Activated CD4-positive, alpha-beta T cell treated with anti-CD3 and anti-CD28 coated beads for 36 hours (primary cell): ENCODE measurements around the gene MVB12B. TPM values are rescaled to one million over a fixed set of nuclear protein-coding genes. Genes with fewer than 3 reads are reported as not detected.
"Not testable (repeated sequence)": the region's sequence is repeated elsewhere in the genome, so short reads cannot be mapped to it uniquely, and the experiment has no call there.

Experiments used
- ATAC-seq: fragments of 200-7000 bp; cut with Tn5 transposase; one replicate; pipeline ENCODE4 v1.10.0; 2021; ENCODE audit warnings: mild to moderate bottlenecking, moderate library complexity
- CTCF ChIA-PET: fragments of 350-600 bp; sonication (Branson Sonifier 250); formaldehyde crosslinking; loops from one replicate; lab custom pipeline; 2021; ENCODE audit warnings: antibody characterized with exemption; lab: Charles Lee
- POLR2A ChIA-PET: fragments of 350-600 bp; sonication (Branson Sonifier 250); formaldehyde crosslinking; loops from one replicate; lab custom pipeline; 2021; ENCODE audit warnings: antibody characterized with exemption, inconsistent platforms; lab: Charles Lee
- DNase-seq: peaks from one replicate; pipeline ENCODE4 v3.0.0-alpha.2; 2020
- H3K27ac Mint-ChIP-seq: one replicate; pipeline ENCODE4 v1.8.0; 2021; ENCODE audit warnings: mixed read lengths
- H3K27me3 Mint-ChIP-seq: one replicate; pipeline ENCODE4 v1.8.0; 2021; ENCODE audit warnings: mixed read lengths
- H3K36me3 Mint-ChIP-seq: one replicate; pipeline ENCODE4 v1.8.0; 2021; ENCODE audit warnings: low read depth, mixed read lengths
- H3K4me1 Mint-ChIP-seq: one replicate; pipeline ENCODE4 v1.8.0; 2021; ENCODE audit warnings: mixed read lengths
- H3K4me3 Mint-ChIP-seq: one replicate; pipeline ENCODE4 v1.8.0; 2021; ENCODE audit warnings: mild to moderate bottlenecking, moderate library complexity, mixed read lengths
- H3K9me3 Mint-ChIP-seq: one replicate; pipeline ENCODE4 v1.8.0; 2021; ENCODE audit warnings: low read depth, mixed read lengths
- intact Hi-C, 2 experiments: fragments of 100-400 bp; cut with DNase I in 1 of 2; cut with micrococcal nuclease in 1 of 2; formaldehyde crosslinking; loops; one replicate each; pipeline versions ENCODE4 v1.14.2 to v1.15.1; 2022 to 2024; cut with DNase I, micrococcal nuclease
- total RNA-seq, 2 experiments: library from RNA; stranded (reverse); gene quantifications; one replicate each; pipeline ENCODE4 v1.2.3, GENCODE V29; 2021

Gene MVB12B
- total RNA-seq, 2 experiments from 2014 or later = 3.0 TPM

DNA sequence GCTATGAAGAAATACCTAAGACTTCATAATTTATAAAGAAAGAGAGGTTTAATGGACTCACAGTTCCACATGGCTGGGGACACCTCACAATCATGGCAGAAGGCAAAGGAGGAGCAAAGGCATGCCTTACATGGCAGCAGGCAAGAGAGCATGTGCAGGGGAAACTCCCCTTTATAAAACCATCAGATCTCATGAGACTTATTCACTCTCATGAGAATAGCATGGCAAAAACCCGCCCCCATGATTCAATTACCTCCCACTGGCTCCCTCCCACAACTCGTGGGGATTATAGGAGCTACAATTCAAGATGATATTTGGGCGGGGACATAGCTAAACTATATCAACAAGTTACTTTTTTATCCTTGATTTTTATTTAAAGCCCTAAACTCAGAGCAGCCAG lies 150.8 kb downstream of the MVB12B start:
- intact Hi-C loops = loop anchor here in 1 of 2 experiments (10.0 kb wide), 1 partner anchor 507 kb away; no protein-coding TSS in a partner anchor
- DNase-seq, H3K27ac Mint-ChIP-seq, H3K4me3 Mint-ChIP-seq, H3K9me3 Mint-ChIP-seq, H3K36me3 Mint-ChIP-seq, ATAC-seq, H3K27me3 Mint-ChIP-seq, CTCF ChIA-PET: not testable (repeated sequence)
- H3K4me1 Mint-ChIP-seq = peaks cover 15% of the 10 kb centered on the region
- POLR2A ChIA-PET = interaction anchor here (0.5 kb wide), 1 partner anchor 513 kb away, joined by 4 read pairs; no protein-coding TSS in a partner anchor

DNA sequence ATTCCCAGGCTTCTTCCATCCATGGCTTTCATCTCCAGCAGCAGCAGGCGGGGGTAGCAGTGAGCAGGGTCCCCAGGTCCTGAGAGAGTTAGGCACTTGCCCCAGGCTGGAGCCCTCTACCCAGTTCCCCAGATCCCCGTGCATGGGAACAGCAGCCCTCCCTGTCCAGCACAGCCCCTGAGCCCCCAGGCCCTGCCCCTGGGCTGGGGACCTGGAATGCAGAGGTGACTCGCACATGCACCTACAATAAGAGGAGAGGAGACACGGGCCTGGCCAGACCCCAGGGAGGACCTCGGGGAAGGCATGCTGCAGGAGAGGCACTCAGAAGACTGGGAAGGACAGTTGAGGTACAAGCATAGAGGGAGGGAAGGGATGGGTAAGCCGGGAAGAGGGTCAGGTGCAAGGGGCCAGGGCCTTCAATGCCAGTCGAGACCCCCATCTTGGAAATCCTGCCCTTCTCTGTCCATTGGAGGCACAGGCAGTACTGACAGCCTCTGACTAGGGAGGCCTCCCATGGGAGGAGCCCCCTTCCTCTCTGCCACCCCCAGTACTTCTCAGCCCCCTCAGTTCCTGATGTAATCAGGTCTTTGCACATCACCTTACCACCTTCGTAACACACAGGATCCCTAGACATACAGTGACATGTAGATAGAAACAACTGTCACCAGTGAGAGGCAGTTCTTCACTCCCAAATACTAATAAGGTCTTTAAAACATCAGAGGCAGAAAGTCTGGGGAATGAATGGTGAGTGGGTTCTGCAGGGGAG lies 151.8 kb downstream of the MVB12B start:
- H3K4me1 Mint-ChIP-seq = peaks cover 9% of the 10 kb centered on the region
- H3K4me3 Mint-ChIP-seq = no peak overlapping the region
- H3K9me3 Mint-ChIP-seq = no peaks in the 10 kb centered on the region
- ATAC-seq (no peak), DNase-seq (no peak)
- intact Hi-C loops = loop anchor here in 1 of 2 experiments (10.0 kb wide), 1 partner anchor 506 kb away; no protein-coding TSS in a partner anchor
- H3K27ac Mint-ChIP-seq = no peak overlapping the region
- peaks cover 3% of the 10 kb centered on the region for H3K36me3 Mint-ChIP-seq
- ChIA-PET CTCF (no interaction called here), POLR2A (no interaction called here)
- peaks cover 2% of the 10 kb centered on the region for H3K27me3 Mint-ChIP-seq

DNA sequence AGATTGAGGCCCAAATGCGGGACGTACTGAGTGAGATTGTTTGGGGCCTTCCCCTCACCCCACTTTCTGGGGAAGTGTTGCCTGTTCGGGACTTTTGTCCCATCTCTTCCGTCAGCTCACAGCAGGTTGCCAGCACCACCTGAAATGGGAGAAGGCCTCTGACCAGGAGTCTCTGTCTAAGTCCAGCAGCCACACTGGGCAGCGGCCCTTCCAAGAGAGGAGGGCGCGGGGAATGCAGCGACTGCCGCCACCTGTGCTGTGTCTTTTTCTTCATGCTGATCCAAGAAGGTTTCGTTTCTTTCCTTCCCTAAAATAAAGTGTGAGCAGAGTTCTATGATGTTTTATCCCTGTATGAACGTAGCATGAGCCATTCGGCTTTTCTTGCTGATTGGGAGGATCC lies 152.9 kb downstream of the MVB12B start:
- Mint-ChIP-seq H3K4me3 (no peak overlapping the region), H3K36me3 (peaks cover 3% of the 10 kb centered on the region), H3K27ac (no peak overlapping the region), H3K4me1 (peaks cover 11% of the 10 kb centered on the region), H3K27me3 (no peaks in the 10 kb centered on the region), H3K9me3 (no peaks in the 10 kb centered on the region)
- no peak for ATAC-seq
- intact Hi-C loops = loop anchor here in 1 of 2 experiments (10.0 kb wide), 1 partner anchor 505 kb away; no protein-coding TSS in a partner anchor
- CTCF ChIA-PET = no interaction called here
- DNase-seq = no peak
- POLR2A ChIA-PET = no interaction called here

DNA sequence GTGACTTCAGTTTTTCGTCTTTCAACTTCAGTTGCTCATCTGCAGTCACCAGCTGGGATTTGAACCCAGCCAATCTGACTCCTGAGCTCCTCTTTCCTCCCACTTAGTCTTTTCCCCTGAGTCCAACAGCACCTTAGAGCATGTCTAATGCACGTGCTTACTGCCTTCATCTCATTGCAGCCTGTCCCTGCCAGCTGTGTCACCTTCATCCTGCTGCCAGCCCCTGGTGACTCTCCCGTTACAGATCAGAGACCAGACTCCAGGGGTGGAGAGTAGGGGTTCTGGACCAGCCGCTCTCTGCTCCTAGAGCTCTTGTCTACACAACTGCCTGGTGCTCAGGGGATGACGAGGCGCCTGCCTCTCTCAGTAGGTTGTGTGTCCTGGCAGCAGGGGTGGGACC lies 154.2 kb downstream of the MVB12B start:
- no peak for DNase-seq
- no peak overlapping the region for H3K4me3 Mint-ChIP-seq
- ATAC-seq = no peak
- POLR2A ChIA-PET = no interaction called here
- CTCF ChIA-PET = interaction anchor here (1.5 to 2.7 kb wide), 2 partner anchors 11 to 82 kb away, joined by 3 to 26 read pairs; no protein-coding TSS in a partner anchor
- no peaks in the 10 kb centered on the region for H3K27me3 Mint-ChIP-seq
- intact Hi-C loops = no loop called here
- H3K27ac Mint-ChIP-seq = no peak overlapping the region
- peaks cover 11% of the 10 kb centered on the region for H3K4me1 Mint-ChIP-seq
- H3K9me3 Mint-ChIP-seq = no peaks in the 10 kb centered on the region
- H3K36me3 Mint-ChIP-seq = peaks cover 3% of the 10 kb centered on the region

DNA sequence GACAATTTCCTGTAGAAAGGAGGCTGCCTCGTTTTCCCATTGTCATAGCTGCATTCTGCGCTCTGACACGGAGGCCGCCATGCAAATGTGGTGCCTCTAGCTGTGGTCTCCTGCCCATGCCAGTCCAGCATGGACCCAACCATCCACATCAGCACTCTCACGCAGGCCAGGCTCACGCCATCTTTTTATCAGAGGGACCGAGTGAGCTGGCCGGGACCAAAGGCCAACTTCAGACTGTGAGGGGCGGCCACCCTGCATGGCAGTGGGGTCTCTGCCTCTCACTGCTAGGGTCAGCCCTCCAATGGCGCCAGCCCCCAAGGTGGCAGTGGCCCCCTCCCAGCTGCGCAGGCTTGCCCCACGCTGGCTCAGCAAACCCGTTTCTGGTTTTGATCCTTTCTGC lies 155.2 kb downstream of the MVB12B start:
- Mint-ChIP-seq H3K4me3 (no peak overlapping the region), H3K9me3 (no peaks in the 10 kb centered on the region), H3K27me3 (no peaks in the 10 kb centered on the region), H3K4me1 (peaks cover 11% of the 10 kb centered on the region), H3K27ac (no peak overlapping the region), H3K36me3 (peaks cover 3% of the 10 kb centered on the region)
- ChIA-PET CTCF (interaction anchor here (1.1 to 2.7 kb wide), 4 partner anchors 9 to 83 kb away, joined by 3 to 26 read pairs (median 4); no protein-coding TSS in a partner anchor), POLR2A (no interaction called here)
- no peak for ATAC-seq
- intact Hi-C loops = no loop called here
- DNase-seq = no peak

DNA sequence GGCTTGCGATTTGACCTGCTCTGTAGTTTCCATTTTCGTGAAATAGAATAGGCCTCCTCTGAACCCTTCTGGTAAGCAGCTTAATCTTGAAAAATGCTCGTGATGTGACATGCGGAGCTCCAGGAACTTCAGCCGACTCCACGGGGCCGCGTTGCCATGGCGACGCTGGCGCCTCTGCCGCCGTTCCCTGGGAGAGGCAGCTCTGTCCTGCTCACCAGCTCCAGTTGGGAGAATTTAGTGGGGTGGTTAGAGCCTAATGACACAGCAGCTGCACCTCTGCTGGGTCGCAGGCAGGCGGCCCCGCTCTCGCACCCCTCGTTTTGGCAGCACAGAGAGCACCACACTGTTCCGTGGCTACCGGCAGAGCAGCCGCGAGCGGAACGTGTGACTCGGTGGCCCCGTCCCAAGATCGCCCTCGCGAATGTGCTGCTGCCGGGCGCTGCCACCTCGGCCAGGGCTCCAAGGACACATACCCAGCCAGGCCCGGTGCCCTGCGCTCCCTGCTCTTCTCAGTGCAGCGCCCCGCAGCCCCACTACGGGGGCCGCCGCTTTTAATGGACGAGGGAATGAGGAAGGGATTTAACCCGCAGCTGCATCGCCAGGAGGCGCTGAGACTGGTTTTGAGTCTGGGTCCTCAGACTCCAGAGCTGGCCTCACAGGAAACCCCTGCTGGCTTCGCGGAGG lies 155.9 kb downstream of the MVB12B start:
- DNase-seq (no peak), ATAC-seq (no peak)
- Mint-ChIP-seq H3K9me3 (no peaks in the 10 kb centered on the region), H3K27ac (no peak overlapping the region), H3K27me3 (no peaks in the 10 kb centered on the region), H3K4me1 (peaks cover 11% of the 10 kb centered on the region), H3K4me3 (no peak overlapping the region), H3K36me3 (peaks cover 3% of the 10 kb centered on the region)
- intact Hi-C loops = no loop called here
- CTCF ChIA-PET = interaction anchor here (1.1 to 2.7 kb wide), 5 partner anchors 9 to 84 kb away, joined by 3 to 26 read pairs (median 5); no protein-coding TSS in a partner anchor
- POLR2A ChIA-PET = no interaction called here

DNA sequence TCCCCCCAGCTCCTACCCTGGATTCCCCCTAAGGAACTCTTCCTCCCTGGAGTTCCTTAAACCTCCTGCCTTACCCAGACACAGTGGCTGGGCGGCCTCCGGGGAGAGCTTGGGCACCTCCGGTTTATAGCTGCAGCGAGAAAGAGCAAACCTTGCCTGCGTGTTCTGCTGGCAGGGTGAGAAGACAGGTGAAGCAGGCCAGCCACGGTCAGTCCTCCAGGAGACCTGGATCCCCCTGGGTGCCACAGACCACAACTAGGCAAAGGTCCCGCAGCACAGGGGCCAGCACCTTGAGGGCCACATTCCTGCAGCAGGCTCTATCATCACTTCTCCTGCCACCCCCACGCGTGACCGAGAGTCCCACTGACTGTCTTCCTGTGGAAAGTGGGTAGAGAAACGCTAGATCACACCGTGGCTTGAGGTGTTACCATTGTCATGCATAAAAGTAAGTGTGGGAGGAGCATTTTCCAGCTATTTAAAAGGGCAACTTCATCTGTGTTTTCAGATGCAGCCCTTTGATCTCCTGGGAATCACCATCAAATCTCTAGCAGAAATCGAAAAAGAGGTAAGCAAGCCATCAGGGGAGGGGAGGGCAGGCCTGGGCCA lies 156.9 kb downstream of the MVB12B start:
- intact Hi-C loops = no loop called here
- Mint-ChIP-seq H3K36me3 (peaks cover 3% of the 10 kb centered on the region), H3K4me1 (peaks cover 11% of the 10 kb centered on the region), H3K27me3 (no peaks in the 10 kb centered on the region), H3K27ac (no peak overlapping the region), H3K4me3 (no peak overlapping the region), H3K9me3 (no peaks in the 10 kb centered on the region)
- ATAC-seq (no peak), DNase-seq (no peak)
- ChIA-PET POLR2A (no interaction called here), CTCF (interaction anchor here (0.6 to 1.2 kb wide), 3 partner anchors 16 to 94 kb away, joined by 3 to 5 read pairs (median 3); no protein-coding TSS in a partner anchor)

DNA sequence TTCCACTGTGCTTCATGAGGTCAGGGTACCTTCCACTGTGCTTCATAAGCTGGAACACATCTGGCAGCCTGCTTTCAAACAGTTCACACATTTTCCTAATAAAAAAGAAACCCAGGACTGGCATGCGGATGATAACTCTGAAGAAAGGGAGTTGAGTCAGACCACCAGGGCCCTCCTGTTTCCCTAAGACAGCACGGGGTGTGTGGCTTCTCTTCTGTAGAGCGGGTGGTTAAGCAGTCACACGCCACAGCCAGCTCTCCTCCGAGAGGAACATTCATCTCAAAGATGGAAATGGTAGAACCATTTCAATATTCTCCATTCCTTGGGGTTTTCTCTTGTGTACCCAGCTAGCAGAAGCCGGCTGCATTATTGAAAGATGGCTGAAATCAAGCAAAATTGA lies 159.0 kb downstream of the MVB12B start:
- no peaks in the 10 kb centered on the region for H3K27me3 Mint-ChIP-seq
- no peak overlapping the region for H3K27ac Mint-ChIP-seq
- ChIA-PET POLR2A (no interaction called here), CTCF (no interaction called here)
- H3K9me3 Mint-ChIP-seq = no peaks in the 10 kb centered on the region
- H3K36me3 Mint-ChIP-seq = peaks cover 3% of the 10 kb centered on the region
- no peak overlapping the region for H3K4me3 Mint-ChIP-seq
- intact Hi-C loops = no loop called here
- peaks cover 16% of the 10 kb centered on the region for H3K4me1 Mint-ChIP-seq
- ATAC-seq (no peak), DNase-seq (no peak)

DNA sequence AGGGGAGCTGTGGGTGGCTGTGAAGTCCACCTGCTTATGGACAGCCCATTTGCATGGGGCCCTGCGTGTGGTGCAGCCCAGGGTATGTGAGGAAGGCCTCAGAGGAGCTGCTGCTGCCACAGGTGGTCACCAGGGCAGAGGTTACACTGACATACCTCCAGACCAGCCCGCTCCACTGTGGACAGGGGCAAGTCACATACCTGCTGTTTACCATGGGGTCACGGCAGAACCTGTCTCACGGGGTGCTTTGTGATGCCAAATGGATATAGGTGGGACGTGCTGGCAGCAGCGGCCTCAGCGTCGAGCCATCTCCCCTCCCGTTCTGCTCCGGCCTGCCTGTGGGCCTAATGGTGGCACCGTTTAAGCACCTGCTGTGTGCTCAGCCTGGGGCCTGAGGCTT lies 159.6 kb downstream of the MVB12B start:
- Mint-ChIP-seq H3K4me3 (no peak overlapping the region), H3K27ac (no peak overlapping the region), H3K4me1 (peaks cover 21% of the 10 kb centered on the region), H3K27me3 (no peaks in the 10 kb centered on the region), H3K9me3 (no peaks in the 10 kb centered on the region), H3K36me3 (peaks cover under 1% of the 10 kb centered on the region)
- no peak for DNase-seq
- ATAC-seq = no peak
- intact Hi-C loops = no loop called here
- POLR2A ChIA-PET = no interaction called here
- CTCF ChIA-PET = no interaction called here

DNA sequence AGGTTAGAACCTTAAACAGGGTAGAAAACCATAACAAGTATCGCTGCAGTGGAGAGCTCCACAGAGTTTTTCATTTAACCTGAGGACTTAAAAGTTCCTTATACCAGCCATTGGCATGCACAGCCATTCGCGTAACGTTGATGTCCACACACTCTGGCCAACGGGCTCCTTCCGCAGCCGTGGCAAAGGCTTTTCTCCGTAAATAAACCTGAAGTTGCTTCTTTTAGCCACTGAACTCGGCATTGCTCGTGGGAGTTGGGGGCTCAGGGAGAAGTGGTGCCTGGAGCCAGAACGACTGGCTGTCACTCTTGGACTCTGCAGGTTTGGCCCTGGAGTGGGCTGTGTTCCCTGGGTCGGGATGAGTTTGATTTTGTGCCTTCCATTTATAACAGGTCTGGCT lies 161.2 kb downstream of the MVB12B start:
- ChIA-PET POLR2A (no interaction called here), CTCF (interaction anchor here (0.6 to 0.9 kb wide), 3 partner anchors 11 to 1719 kb away, joined by 3 read pairs; no protein-coding TSS in a partner anchor)
- Mint-ChIP-seq H3K36me3 (no peaks in the 10 kb centered on the region), H3K4me3 (no peak overlapping the region), H3K4me1 (peaks cover 21% of the 10 kb centered on the region), H3K27ac (no peak overlapping the region), H3K9me3 (no peaks in the 10 kb centered on the region), H3K27me3 (no peaks in the 10 kb centered on the region)
- ATAC-seq (no peak), DNase-seq (no peak)
- intact Hi-C loops = no loop called here

DNA sequence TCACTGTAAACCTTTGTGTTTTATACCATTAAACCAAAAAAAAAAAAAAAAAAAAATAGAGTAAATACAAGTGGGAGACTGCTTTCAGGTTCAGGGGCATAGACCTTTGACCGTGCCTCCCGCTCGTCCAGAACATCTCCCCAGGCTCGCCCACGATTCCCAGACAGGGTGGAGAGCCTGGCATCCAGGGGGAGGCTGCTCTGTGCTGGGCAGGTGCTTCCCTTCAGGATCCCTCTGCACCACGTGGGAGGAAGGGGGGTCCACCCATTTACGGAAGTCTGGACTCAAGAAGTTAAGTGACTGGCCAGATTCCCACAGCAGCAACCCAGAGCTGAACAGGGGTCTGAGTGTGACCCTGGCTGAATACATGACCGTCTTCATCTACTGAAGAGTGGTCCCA lies 161.7 kb downstream of the MVB12B start:
- Mint-ChIP-seq H3K27ac (no peak overlapping the region), H3K4me3 (no peak overlapping the region), H3K4me1 (peaks cover 20% of the 10 kb centered on the region), H3K27me3 (no peaks in the 10 kb centered on the region), H3K9me3 (no peaks in the 10 kb centered on the region), H3K36me3 (no peaks in the 10 kb centered on the region)
- CTCF ChIA-PET = no interaction called here
- POLR2A ChIA-PET = no interaction called here
- ATAC-seq = no peak
- no peak for DNase-seq
- intact Hi-C loops = no loop called here
